Adrenal gland (tissue), 12 donors: ENCODE measurements around the gene TPCN1. TPM values are rescaled to one million over a fixed set of nuclear protein-coding genes. Genes with fewer than 3 reads are reported as not detected.

Source experiments
- DNase-seq, 7 donors: peaks; one replicate each; pipeline ENCODE4 v3.0.0-alpha.2; 2019 to 2020
- H3K27ac ChIP-seq, 5 donors: fragments of 200-600 bp; sonication (generic) in 4 of 5; 1 replicate in 3 of 5; 2 replicates in 2 of 5; pipeline versions ENCODE4 v1.5.1 to v1.8.0; 2016 to 2020; ENCODE audit warnings: mild to moderate bottlenecking in 1 of 5
- H3K27me3 ChIP-seq: fragments of 200-600 bp; 2 replicates; pipeline ENCODE4 v1.8.0; 2021
- H3K36me3 ChIP-seq, 2 donors: fragments of 200-600 bp; replicated peaks in 1 of 2; 1 replicate in 1 of 2; 2 replicates in 1 of 2; pipeline versions ENCODE4 v1.5.1 to v1.8.0; 2018 to 2022
- H3K4me1 ChIP-seq, 2 donors: fragments of 200-600 bp; replicated peaks in 1 of 2; 1 replicate in 1 of 2; 2 replicates in 1 of 2; pipeline versions ENCODE4 v1.5.1 to v1.8.0; 2018 to 2021
- H3K4me3 ChIP-seq, 4 donors: fragments of 200-600 bp; sonication (generic) in 3 of 4; one replicate each; pipeline ENCODE4 v1.5.1; 2016 to 2018
- H3K9me3 ChIP-seq, 3 donors: fragments of 200-600 bp; sonication (generic) in 1 of 3; replicated peaks in 1 of 3; 1 replicate in 2 of 3; 2 replicates in 1 of 3; pipeline versions ENCODE4 v1.5.1 to v1.8.0; 2016 to 2021
- POLR2A ChIP-seq, 2 donors: fragments of 450-650 bp; IDR thresholded peaks; one replicate each; pipeline ENCODE4 v1.6.1; 2017; ENCODE audit warnings: antibody characterized with exemption in 2 of 2, mild to moderate bottlenecking in 2 of 2, moderate library complexity in 1 of 2
- WGBS, 4 donors: extraction: QIAGEN DNeasy Blood & Tissue Kit in 2 of 4; methylation state at CpG; one replicate each; pipeline versions ENCODE4 v1.1.5 to v1.1.7; 2013 to 2017; 5-methylcytosine and 5-hydroxymethylcytosine counted together
- intact Hi-C, 2 donors: fragments of 100-400 bp; cut with DNase I; formaldehyde crosslinking; loops; one replicate each; pipeline versions ENCODE4 v1.14.1 to v1.15.0; 2022 to 2023
- polyA plus RNA-seq, 3 donors: library from polyadenylated mRNA; stranded (reverse); fragments of 200-250 nt in 2 of 3; fragments of 350-450 nt in 1 of 3; fragmentation: Illumina TruSeq in 1 of 3; extraction: RNeasy Lipid Tissue Mini Kit (QIAGEN cat#74804) in 1 of 3; gene quantifications; one replicate each; pipeline ENCODE4 v1.2.3, GENCODE V29; 2013 to 2014
- total RNA-seq, 9 donors: library from RNA; depleted of rRNA in 4 of 9; stranded (reverse); fragments of >200 nt in 4 of 9; fragments of 120-200 nt in 1 of 9; fragmentation: NEBNext Ultra II Directional in 1 of 9; extraction: Animal tissue kit (Norgen Biotek cat#: 25700) in 1 of 9; gene quantifications; one replicate each; pipeline versions ENCODE4 v1.1.0 to v1.2.4, GENCODE V29; 2013 to 2023
- TF ChIP-seq, protein P1 (sequence below), 6 experiments: fragments of 450-650 bp in 4 of 6; fragments of 200-600 bp in 2 of 6; sonication (generic) in 1 of 6; IDR thresholded peaks; 1 replicate in 5 of 6; 2 replicates in 1 of 6; pipeline versions ENCODE4 v1.5.1 to v1.8.0; 2016 to 2021; ENCODE audit warnings: antibody characterized with exemption in 6 of 6, mild to moderate bottlenecking in 2 of 6, moderate library complexity in 1 of 6
- donor health status: healthy with polysubstance abuse.
- donor health status: Bipolar disorder and iron deficiency.
- donor health status: DM: yes; HTN: yes; CAD: no.
- donor health status: DM: no; HTN: no; CAD: no.
- donor health status: DM: no; HTN: no; CAD: no.
- donor health status: DM: yes; HTN: yes; CAD: no.

The TPCN1 gene
- total and polyA plus RNA-seq, 12 donors = 21.2 to 198 (median 80.9) TPM

DNA sequence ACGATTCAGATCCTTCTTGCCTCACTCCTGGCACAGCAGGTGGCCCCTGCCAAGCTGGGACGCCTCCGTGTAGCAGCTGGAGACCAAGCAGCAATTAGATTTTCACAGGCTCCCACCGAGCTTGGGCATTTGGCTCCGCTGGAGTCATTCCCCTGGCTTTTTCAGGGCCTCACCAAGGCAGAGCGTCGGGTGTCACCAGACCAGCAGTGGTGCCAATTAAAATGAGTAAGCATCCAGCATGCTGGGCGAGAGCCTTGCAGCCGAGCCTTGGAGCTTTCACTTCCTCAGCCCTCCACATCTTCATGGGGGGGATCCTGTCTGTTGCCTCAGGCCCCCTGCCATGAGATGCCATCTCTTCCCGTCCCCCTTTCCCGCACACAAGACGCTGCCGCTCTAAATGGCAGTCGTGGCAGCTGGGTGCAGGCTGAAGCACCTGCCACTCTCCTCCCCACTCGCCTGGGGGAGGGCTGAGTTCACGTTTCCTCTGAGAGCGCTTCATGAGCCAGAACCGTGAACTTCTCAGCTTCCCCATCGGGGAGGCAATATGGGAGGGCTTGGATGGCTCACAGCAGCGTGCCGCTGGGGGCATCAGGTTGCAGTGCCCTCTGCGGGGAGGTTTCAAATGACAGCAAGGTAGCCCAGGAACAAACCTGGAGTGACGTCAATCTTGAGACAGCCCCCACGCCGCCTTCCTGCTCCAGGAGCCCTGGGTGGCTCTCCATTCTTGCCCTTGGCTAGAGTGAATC is 11.7 kb downstream of the TPCN1 start:
- intact Hi-C loops = no loop called here
- H3K36me3 ChIP-seq = peaks cover 0 to 66% of the 10 kb centered on the region in 2 donors
- peak overlapping the region; percentile 37 to 86 (median 84) for H3K27ac ChIP-seq

DNA sequence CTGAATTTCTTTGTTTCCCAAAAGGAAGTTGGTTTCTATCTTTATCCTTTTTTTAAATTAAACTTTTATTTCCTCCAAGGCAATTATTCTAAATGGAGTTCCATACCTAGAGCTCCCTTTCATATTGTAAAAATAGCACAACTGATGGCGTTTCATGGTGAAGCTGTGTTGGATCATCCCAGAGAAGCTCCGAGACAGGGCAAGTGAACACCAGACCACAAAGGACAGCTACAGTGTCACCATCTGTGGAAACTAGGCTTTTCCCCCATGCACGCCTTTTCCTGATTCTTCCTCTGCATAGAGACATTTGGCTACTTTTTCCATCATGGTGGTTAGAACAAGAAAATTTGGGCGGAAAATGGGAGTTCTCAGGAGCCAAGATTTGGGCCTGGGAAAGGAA is 12.7 kb downstream of the TPCN1 start:
- Histone ChIP-seq H3K9me3 (no peaks in the 10 kb centered on the region), H3K4me1 (peaks cover 55 to 86% of the 10 kb centered on the region in 2 donors), H3K4me3 (no peak overlapping the region), H3K27ac (peak overlapping the region in 3 of 5 donors; percentile 84 to 86 (median 86)), H3K36me3 (peaks cover 0 to 65% of the 10 kb centered on the region in 2 donors), H3K27me3 (no peaks in the 10 kb centered on the region)
- no peak for TF ChIP-seq POLR2A (IDR thresholded peaks at IDR 0.05)
- TF ChIP-seq, protein P1, sequence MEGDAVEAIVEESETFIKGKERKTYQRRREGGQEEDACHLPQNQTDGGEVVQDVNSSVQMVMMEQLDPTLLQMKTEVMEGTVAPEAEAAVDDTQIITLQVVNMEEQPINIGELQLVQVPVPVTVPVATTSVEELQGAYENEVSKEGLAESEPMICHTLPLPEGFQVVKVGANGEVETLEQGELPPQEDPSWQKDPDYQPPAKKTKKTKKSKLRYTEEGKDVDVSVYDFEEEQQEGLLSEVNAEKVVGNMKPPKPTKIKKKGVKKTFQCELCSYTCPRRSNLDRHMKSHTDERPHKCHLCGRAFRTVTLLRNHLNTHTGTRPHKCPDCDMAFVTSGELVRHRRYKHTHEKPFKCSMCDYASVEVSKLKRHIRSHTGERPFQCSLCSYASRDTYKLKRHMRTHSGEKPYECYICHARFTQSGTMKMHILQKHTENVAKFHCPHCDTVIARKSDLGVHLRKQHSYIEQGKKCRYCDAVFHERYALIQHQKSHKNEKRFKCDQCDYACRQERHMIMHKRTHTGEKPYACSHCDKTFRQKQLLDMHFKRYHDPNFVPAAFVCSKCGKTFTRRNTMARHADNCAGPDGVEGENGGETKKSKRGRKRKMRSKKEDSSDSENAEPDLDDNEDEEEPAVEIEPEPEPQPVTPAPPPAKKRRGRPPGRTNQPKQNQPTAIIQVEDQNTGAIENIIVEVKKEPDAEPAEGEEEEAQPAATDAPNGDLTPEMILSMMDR (IDR thresholded peaks at IDR 0.05) = no peak
- intact Hi-C loops = no loop called here
- 92 to 95% (median 95%) methylated on average over 4 of the region's 4 CpGs for WGBS, 4 donors
- peak in 2 of 7 donors; percentile 5 to 41 for DNase-seq

More for the DNA sequence above, 11.7 kb downstream of the TPCN1 start:
- Histone ChIP-seq H3K9me3 (no peaks in the 10 kb centered on the region), H3K4me1 (peaks cover 59 to 87% of the 10 kb centered on the region in 2 donors), H3K27me3 (no peaks in the 10 kb centered on the region), H3K4me3 (no peak overlapping the region)
- TF ChIP-seq POLR2A (IDR thresholded peaks at IDR 0.05) = peak in 1 of 2 donors; percentile 56
- TF ChIP-seq, protein P1 (IDR thresholded peaks at IDR 0.05) = peak in 2 of 6 experiments; percentile 5 to 6
- WGBS, 4 donors = 43 to 56% (median 51%) methylated on average over 19 to 25 of the region's 25 CpGs
- DNase-seq = peak; percentile 61 to 86 (median 83)

DNA sequence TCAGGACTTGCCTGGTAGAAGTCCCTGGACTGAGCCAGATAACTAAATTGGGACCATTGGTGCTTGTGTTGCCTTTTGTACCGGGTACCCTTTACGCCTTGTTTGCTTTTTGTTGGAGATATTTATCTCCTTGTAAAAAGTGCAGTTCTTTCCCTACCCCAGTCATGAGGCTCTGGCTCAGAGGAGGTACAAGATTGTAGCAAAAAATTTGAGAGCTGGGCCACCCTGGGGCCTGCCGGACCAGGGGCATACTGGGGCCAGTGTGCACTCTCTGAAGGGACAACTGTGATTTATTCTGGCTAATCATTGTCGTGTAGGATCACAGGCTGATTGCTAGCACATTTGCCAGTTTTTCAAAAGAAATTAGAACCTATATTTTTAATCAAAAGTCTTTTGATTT is 13.2 kb downstream of the TPCN1 start:
- no peaks in the 10 kb centered on the region for H3K27me3 ChIP-seq
- H3K9me3 ChIP-seq = no peaks in the 10 kb centered on the region
- peaks cover 0 to 65% of the 10 kb centered on the region in 2 donors for H3K36me3 ChIP-seq
- peak in 1 of 7 donors; percentile 8 for DNase-seq
- no peak for TF ChIP-seq POLR2A (IDR thresholded peaks at IDR 0.05)
- TF ChIP-seq, protein P1 (IDR thresholded peaks at IDR 0.05) = no peak
- intact Hi-C loops = no loop called here
- peak overlapping the region in 3 of 5 donors; percentile 1 to 86 (median 84) for H3K27ac ChIP-seq
- peaks cover 55 to 86% of the 10 kb centered on the region in 2 donors for H3K4me1 ChIP-seq
- 81 to 90% (median 85%) methylated on average over 4 of the region's 4 CpGs for WGBS, 4 donors
- H3K4me3 ChIP-seq = no peak overlapping the region

DNA sequence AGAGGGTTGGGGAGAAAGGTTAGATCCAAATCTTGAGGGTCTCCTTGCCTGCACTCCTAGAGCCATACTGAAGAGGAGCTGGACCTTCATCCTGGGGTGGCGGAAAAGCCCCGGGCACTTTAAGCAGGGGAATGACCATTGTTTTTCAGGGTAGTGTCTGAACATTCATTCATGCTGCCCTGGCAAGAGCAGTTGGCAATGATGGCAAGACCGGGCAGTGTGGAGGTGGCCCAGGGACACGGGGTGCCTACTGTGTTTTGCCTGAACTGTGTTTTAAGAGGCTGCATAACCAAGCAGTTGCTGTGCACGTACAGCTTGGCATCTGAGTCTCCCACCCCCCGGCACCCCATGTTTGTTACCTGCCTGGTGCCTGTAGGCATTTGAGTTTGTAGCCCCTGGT is 14.7 kb downstream of the TPCN1 start:
- Histone ChIP-seq H3K9me3 (no peaks in the 10 kb centered on the region), H3K36me3 (peaks cover 0 to 59% of the 10 kb centered on the region in 2 donors)
- TF ChIP-seq POLR2A (IDR thresholded peaks at IDR 0.05) = no peak
- TF ChIP-seq, protein P1 (IDR thresholded peaks at IDR 0.05) = no peak

More for the DNA sequence above, 14.7 kb downstream of the TPCN1 start:
- WGBS, 4 donors = 83 to 94% (median 90%) methylated on average over 2 to 6 of the region's 6 CpGs
- Histone ChIP-seq H3K27me3 (no peaks in the 10 kb centered on the region), H3K4me3 (no peak overlapping the region), H3K4me1 (peaks cover 51 to 86% of the 10 kb centered on the region in 2 donors), H3K27ac (peak overlapping the region in 4 of 5 donors; percentile 4 to 77 (median 44))
- DNase-seq = peak in 3 of 7 donors; percentile 14 to 47 (median 15)
- intact Hi-C loops = no loop called here
